Caco-2 (cell line): ENCODE data around the gene PTPN3. TPM values are rescaled to one million over a fixed set of nuclear protein-coding genes. Genes with fewer than 3 reads are reported as not detected.

Experiments used
- BruUV-seq: library from RNA; stranded (reverse); fragments of 400-500 nt; replicated peaks from 2 replicates; lab custom pipeline; 2021; lab: Mats Ljungman, UMichigan
- CTCF ChIA-PET: fragments of 300-600 bp; sonication (Branson Sonifier 250); formaldehyde crosslinking; loops from one replicate; lab custom pipeline; 2022; ENCODE audit warnings: antibody characterized with exemption; lab: Charles Lee
- POLR2A ChIA-PET: fragments of 300-600 bp; sonication (Branson Sonifier 250); formaldehyde crosslinking; loops from one replicate; lab custom pipeline; 2022; ENCODE audit warnings: antibody characterized with exemption; lab: Charles Lee
- DNase-seq, 2 experiments: peaks; one replicate each; pipeline versions ENCODE4 v3.0.0 to v3.0.0-alpha.2; 2020 to 2022
- H3K27me3 ChIP-seq: replicated peaks from 2 replicates; pipeline ENCODE4 v1.6.0; 2011; ENCODE audit warnings: low read length; ENCODE audit not compliant: control insufficient read depth, insufficient read depth
- H3K36me3 ChIP-seq: 2 replicates; pipeline ENCODE4 v1.5.1; 2011; ENCODE audit warnings: low read length; ENCODE audit not compliant: control insufficient read depth, insufficient read depth
- H3K4me1 ChIP-seq: fragments of 250-450 bp; sonication (Bioruptor Pico); 2 replicates; pipeline ENCODE4 v1.5.1; 2020; ENCODE audit warnings: mild to moderate bottlenecking
- H3K4me3 ChIP-seq: 2 replicates; pipeline ENCODE4 v1.5.1; 2011; ENCODE audit warnings: low read depth, mild to moderate bottlenecking, control low read depth, low read length
- H3K9me3 ChIP-seq: fragments of 250-450 bp; sonication (Bioruptor Pico); 2 replicates; pipeline ENCODE4 v1.5.1; 2020; ENCODE audit warnings: mild to moderate bottlenecking, moderate library complexity
- H3K27ac Mint-ChIP-seq: one replicate; pipeline ENCODE4 v1.8.0; 2022; ENCODE audit warnings: mixed read lengths; ENCODE audit not compliant: unreplicated experiment
- H3K27me3 Mint-ChIP-seq: one replicate; pipeline ENCODE4 v1.8.0; 2022; ENCODE audit warnings: mixed read lengths; ENCODE audit not compliant: insufficient read depth, unreplicated experiment
- H3K36me3 Mint-ChIP-seq: one replicate; pipeline ENCODE4 v1.8.0; 2022; ENCODE audit warnings: mild to moderate bottlenecking, mixed read lengths; ENCODE audit not compliant: insufficient read depth, unreplicated experiment
- H3K4me1 Mint-ChIP-seq: one replicate; pipeline ENCODE4 v1.8.0; 2022; ENCODE audit warnings: low read depth, mixed read lengths; ENCODE audit not compliant: unreplicated experiment
- H3K4me3 Mint-ChIP-seq: one replicate; pipeline ENCODE4 v1.8.0; 2022; ENCODE audit warnings: mild to moderate bottlenecking, moderate library complexity, mixed read lengths; ENCODE audit not compliant: unreplicated experiment
- H3K9me3 Mint-ChIP-seq: one replicate; pipeline ENCODE4 v1.8.0; 2022; ENCODE audit warnings: mixed read lengths; ENCODE audit not compliant: unreplicated experiment
- CTCF ChIP-seq, 2 experiments: fragments of 200-600 bp in 1 of 2; IDR thresholded peaks; 1 replicate in 1 of 2; 2 replicates in 1 of 2; pipeline versions ENCODE4 v1.5.1 to v1.8.0; 2011 to 2022; ENCODE audit warnings: antibody characterized with exemption in 1 of 2, control low read depth in 1 of 2, inconsistent platforms in 1 of 2, low read depth in 1 of 2, low read length in 1 of 2, mild to moderate bottlenecking in 1 of 2, moderate library complexity in 1 of 2; ENCODE audit not compliant: insufficient read depth in 1 of 2, severe bottlenecking in 1 of 2, unreplicated experiment in 1 of 2
- intact Hi-C: fragments of 100-400 bp; cut with micrococcal nuclease; formaldehyde crosslinking; loops from one replicate; pipeline ENCODE4 v1.10.0; 2022; ENCODE audit not compliant: unreplicated experiment
- total RNA-seq: library from RNA; stranded (reverse); gene quantifications from 2 replicates; pipeline ENCODE4 v1.2.3, GENCODE V29; 2022

Gene PTPN3
- total RNA-seq, 1 experiment from 2014 or later = 12.4 TPM

DNA sequence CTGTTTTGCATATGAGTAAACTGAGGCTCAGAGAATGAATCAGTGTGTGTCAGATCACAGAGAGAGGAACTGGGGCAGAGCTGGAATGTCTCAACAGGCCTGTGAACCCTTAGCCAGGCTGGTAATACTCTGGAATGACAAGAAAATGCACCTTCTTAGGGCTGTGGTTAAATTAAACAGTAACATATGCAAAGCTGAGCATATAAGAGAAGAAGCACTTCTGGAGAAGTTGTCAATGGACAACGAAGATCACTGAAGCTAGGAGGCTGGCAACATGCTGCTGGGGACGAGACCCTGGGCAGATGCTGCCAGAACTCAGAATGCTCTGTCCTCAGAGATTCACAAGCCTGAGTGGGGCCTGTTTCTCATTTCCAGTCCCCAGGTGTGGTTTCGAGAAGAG lies 112.6 kb downstream of the PTPN3 start:
- Mint-ChIP-seq H3K4me1 (no peaks in the 10 kb centered on the region), H3K4me3 (no peak overlapping the region), H3K36me3 (peaks cover 12% of the 10 kb centered on the region), H3K27ac (no peak overlapping the region), H3K27me3 (no peaks in the 10 kb centered on the region), H3K9me3 (no peaks in the 10 kb centered on the region)
- TF ChIP-seq CTCF (IDR thresholded peaks at IDR 0.05; ENCODE audit: insufficient read depth in 1 of 2, low read depth in 1 of 2, low read length in 1 of 2, severe bottlenecking in 1 of 2, unreplicated experiment in 1 of 2) = no peak
- CTCF ChIA-PET = no interaction called here
- Histone ChIP-seq H3K4me1 (no peaks in the 10 kb centered on the region), H3K4me3 (no peak overlapping the region), H3K9me3 (no peaks in the 10 kb centered on the region), H3K27me3 (no peaks in the 10 kb centered on the region), H3K36me3 (no peaks in the 10 kb centered on the region)
- DNase-seq = no peak
- no TSS peak for BruUV-seq
- POLR2A ChIA-PET = interaction anchor here (0.6 kb wide), 1 partner anchor 1340 kb away, joined by 3 read pairs; no protein-coding TSS in a partner anchor
- intact Hi-C loops = no loop called here

DNA sequence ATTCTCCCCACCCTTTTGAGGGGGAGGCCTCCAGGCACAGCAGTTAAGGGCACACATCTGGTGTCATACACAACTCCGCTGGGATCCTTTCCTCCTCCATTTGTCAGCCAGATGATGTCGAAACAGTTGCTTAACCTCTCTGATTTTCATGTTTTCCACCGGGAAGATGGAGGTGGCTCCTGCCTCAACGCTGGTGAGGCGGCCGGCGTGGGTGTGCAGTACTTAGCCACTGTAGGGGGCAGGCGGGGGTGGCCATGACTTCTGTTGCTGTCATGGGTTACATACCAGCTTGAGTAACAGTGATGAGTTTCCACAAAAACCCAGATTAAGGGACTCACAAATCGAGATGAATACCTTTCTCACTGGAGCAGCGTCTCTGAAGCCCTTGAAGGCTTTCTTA lies 114.2 kb downstream of the PTPN3 start:
- intact Hi-C loops = no loop called here
- no TSS peak for BruUV-seq

DNA sequence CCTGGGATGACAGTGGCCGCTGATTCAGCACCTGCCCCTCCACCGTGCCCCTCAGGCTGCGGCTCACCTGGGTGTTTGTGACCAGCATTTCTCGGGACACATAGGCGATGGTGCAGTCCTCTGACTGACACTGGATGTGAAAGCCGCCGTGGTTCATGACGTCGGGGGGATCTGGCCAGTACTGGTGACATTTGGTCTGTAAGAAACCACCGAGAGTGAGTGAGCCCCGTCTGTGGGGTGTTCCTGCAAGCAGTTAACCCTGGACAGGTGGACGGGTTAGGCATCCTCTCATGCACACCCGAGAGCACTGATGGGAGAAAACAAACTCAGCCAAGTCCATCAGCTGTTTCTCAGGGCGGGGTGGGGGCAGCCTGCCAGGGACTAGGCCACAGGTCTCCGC lies 114.8 kb downstream of the PTPN3 start:
- no TSS peak for BruUV-seq
- CTCF ChIA-PET = no interaction called here
- H3K36me3 ChIP-seq = no peaks in the 10 kb centered on the region
- H3K27ac Mint-ChIP-seq = no peak overlapping the region
- H3K4me1 Mint-ChIP-seq = no peaks in the 10 kb centered on the region
- intact Hi-C loops = no loop called here
- H3K4me3 ChIP-seq = no peak overlapping the region
- no peak overlapping the region for H3K4me3 Mint-ChIP-seq
- TF ChIP-seq CTCF (IDR thresholded peaks at IDR 0.05; ENCODE audit: insufficient read depth in 1 of 2, low read depth in 1 of 2, low read length in 1 of 2, severe bottlenecking in 1 of 2, unreplicated experiment in 1 of 2) = no peak
- H3K36me3 Mint-ChIP-seq = peaks cover 10% of the 10 kb centered on the region
- H3K4me1 ChIP-seq = no peaks in the 10 kb centered on the region
- no peaks in the 10 kb centered on the region for H3K9me3 Mint-ChIP-seq
- POLR2A ChIA-PET = no interaction called here
- DNase-seq = no peak
- no peaks in the 10 kb centered on the region for H3K9me3 ChIP-seq
- H3K27me3 ChIP-seq = no peaks in the 10 kb centered on the region
- no peaks in the 10 kb centered on the region for H3K27me3 Mint-ChIP-seq

More for the DNA sequence above, 114.2 kb downstream of the PTPN3 start:
- Histone ChIP-seq H3K4me3 (no peak overlapping the region), H3K27me3 (no peaks in the 10 kb centered on the region), H3K9me3 (no peaks in the 10 kb centered on the region), H3K4me1 (no peaks in the 10 kb centered on the region), H3K36me3 (no peaks in the 10 kb centered on the region)
- ChIA-PET CTCF (no interaction called here), POLR2A (no interaction called here)
- H3K36me3 Mint-ChIP-seq = peaks cover 12% of the 10 kb centered on the region
- no peak overlapping the region for H3K4me3 Mint-ChIP-seq
- DNase-seq = no peak
- no peaks in the 10 kb centered on the region for H3K27me3 Mint-ChIP-seq
- H3K4me1 Mint-ChIP-seq = no peaks in the 10 kb centered on the region
- H3K27ac Mint-ChIP-seq = no peak overlapping the region
- H3K9me3 Mint-ChIP-seq = no peaks in the 10 kb centered on the region
- TF ChIP-seq CTCF (IDR thresholded peaks at IDR 0.05; ENCODE audit: insufficient read depth in 1 of 2, low read depth in 1 of 2, low read length in 1 of 2, severe bottlenecking in 1 of 2, unreplicated experiment in 1 of 2) = no peak
